GM12878 (cell line): ENCODE data around the gene SPNS1. TPM values are rescaled to one million over a fixed set of nuclear protein-coding genes. Genes with fewer than 3 reads are reported as not detected.

Source experiments
- ATAC-seq: fragments of 200-7000 bp; cut with Tn5 transposase; 3 replicates; pipeline ENCODE4 v1.9.1; 2020; ENCODE audit warnings: mild to moderate bottlenecking, moderate library complexity
- BruUV-seq: library from RNA; stranded (reverse); fragments of 400-500 nt; replicated peaks from 2 replicates; lab custom pipeline; 2021; lab: Mats Ljungman, UMichigan
- CTCF ChIA-PET: fragments of 300-600 bp; sonication (Branson Sonifier 250); formaldehyde crosslinking; extraction: SDS; loops from one replicate; lab custom pipeline; 2021; ENCODE audit warnings: inconsistent platforms; lab: Yijun Ruan, JAX
- POLR2A ChIA-PET: fragments of 350-600 bp; formaldehyde crosslinking; extraction: SDS; loops from one replicate; lab custom pipeline; 2021; ENCODE audit warnings: inconsistent platforms; lab: Charles Lee
- RAD21 ChIA-PET: fragments of 300-600 bp; sonication (Branson Sonifier 250); formaldehyde crosslinking; loops from one replicate; lab custom pipeline; 2023; ENCODE audit warnings: antibody characterized with exemption; ENCODE audit not compliant: unreplicated experiment; lab: Charles Lee
- SMC1A ChIA-PET: fragments of 300-600 bp; sonication (Branson Sonifier 250); formaldehyde crosslinking; loops from one replicate; lab custom pipeline; 2023; ENCODE audit not compliant: unreplicated experiment, uncharacterized antibody; lab: Charles Lee
- DNase-seq: peaks from one replicate; pipeline ENCODE4 v3.0.0-alpha.2; 2011; ENCODE audit warnings: low read depth, low spot score
- FAIRE-seq: peaks from 3 replicates; lab custom pipeline; 2011; peaks lifted over from hg19 to GRCh38; lab: Jason Lieb, UNC
- H2AFZ ChIP-seq: 2 replicates; pipeline ENCODE4 v1.6.0; 2011; ENCODE audit warnings: low read depth, low read length, control low read depth; ENCODE audit not compliant: control insufficient read depth
- H3K27ac ChIP-seq: 2 replicates; pipeline ENCODE4 v1.5.1; 2011; ENCODE audit warnings: control low read depth; ENCODE audit not compliant: control insufficient read depth, insufficient read depth
- H3K27me3 ChIP-seq, 2 experiments: replicated peaks in 1 of 2; 2 replicates each; pipeline versions ENCODE4 v1.6.0 to v1.6.1; 2011; ENCODE audit warnings: low read length in 1 of 2; ENCODE audit not compliant: control insufficient read depth in 2 of 2, insufficient read depth in 2 of 2
- H3K36me3 ChIP-seq, 2 experiments: 2 replicates each; pipeline ENCODE4 v1.5.1; 2011; ENCODE audit warnings: low read length in 1 of 2; ENCODE audit not compliant: control insufficient read depth in 2 of 2, insufficient read depth in 2 of 2
- H3K4me1 ChIP-seq: 2 replicates; pipeline ENCODE4 v1.6.1; 2011; ENCODE audit warnings: mild to moderate bottlenecking, low read length, moderate library complexity, mixed read lengths; ENCODE audit not compliant: control insufficient read depth, insufficient read depth
- H3K4me2 ChIP-seq: 2 replicates; pipeline ENCODE4 v1.6.0; 2011; ENCODE audit warnings: control low read depth; ENCODE audit not compliant: control insufficient read depth, insufficient read depth
- H3K4me3 ChIP-seq: fragments of 200-600 bp; sonication (generic); 2 replicates; pipeline ENCODE4 v1.5.1; 2016
- H3K79me2 ChIP-seq: 2 replicates; pipeline ENCODE4 v1.6.0; 2011; ENCODE audit warnings: low read length; ENCODE audit not compliant: control insufficient read depth, insufficient read depth
- H3K9ac ChIP-seq: 2 replicates; pipeline ENCODE4 v1.8.0; 2011; ENCODE audit warnings: low read length, control low read depth, mixed read lengths; ENCODE audit not compliant: control insufficient read depth, insufficient read depth
- H3K9me3 ChIP-seq: replicated peaks from 3 replicates; pipeline ENCODE4 v1.5.1; 2011; ENCODE audit warnings: mild to moderate bottlenecking, low read length; ENCODE audit not compliant: control insufficient read depth, insufficient read depth
- H4K20me1 ChIP-seq: 2 replicates; pipeline ENCODE4 v1.6.0; 2011; ENCODE audit not compliant: control insufficient read depth, insufficient read depth
- BHLHE40 ChIP-seq, 2 experiments: fragments of 450-650 bp in 1 of 2; IDR thresholded peaks; 2 replicates each; pipeline ENCODE4 v1.6.1; 2011 to 2017; ENCODE audit warnings: low read depth in 2 of 2, borderline replicate concordance in 1 of 2, improper control_type of control experiment in 1 of 2, low read length in 1 of 2, mild to moderate bottlenecking in 1 of 2
- CHD1 ChIP-seq: IDR thresholded peaks from 2 replicates; pipeline ENCODE4 v1.6.1; 2012; ENCODE audit warnings: low read depth, low read length, improper control_type of control experiment
- NRF1 ChIP-seq: conservative IDR thresholded peaks from 2 replicates; pipeline ENCODE4 v1.6.1; 2011; ENCODE audit warnings: mild to moderate bottlenecking, low read depth, low read length, improper control_type of control experiment
- POLR2A ChIP-seq: IDR thresholded peaks from 2 replicates; pipeline ENCODE4 v1.6.1; 2011; ENCODE audit warnings: low read depth, mild to moderate bottlenecking, low read length
- RB1 ChIP-seq: fragments of 450-650 bp; formaldehyde crosslinking; IDR thresholded peaks from 2 replicates; pipeline ENCODE4 v1.6.1; 2017; ENCODE audit warnings: mild to moderate bottlenecking, borderline replicate concordance
- SIX5 ChIP-seq: IDR thresholded peaks from 2 replicates; pipeline ENCODE4 v1.6.1; 2011; ENCODE audit warnings: mild to moderate bottlenecking, low read depth, low read length, moderate library complexity; ENCODE audit not compliant: severe bottlenecking
- SP1 ChIP-seq: IDR thresholded peaks from one replicate; pipeline ENCODE4 v1.6.1; 2011; ENCODE audit warnings: low read depth, low read length
- SPI1 ChIP-seq: IDR thresholded peaks from 2 replicates; pipeline ENCODE4 v1.6.1; 2011; ENCODE audit warnings: low read depth, mild to moderate bottlenecking, low read length, moderate library complexity, borderline replicate concordance; ENCODE audit not compliant: insufficient read depth
- ZBED1 ChIP-seq: IDR thresholded peaks from 2 replicates; pipeline ENCODE4 v1.6.1; 2016; ENCODE audit warnings: borderline replicate concordance
- WGBS: methylation state at CpG from one replicate; pipeline ENCODE4 v1.1.6; 2016; ENCODE audit warnings: low lambda C conversion rate; ENCODE audit not compliant: insufficient replicate concordance, insufficient coverage; ENCODE audit errors: missing lambda C conversion rate; 5-methylcytosine and 5-hydroxymethylcytosine counted together
- in situ Hi-C: fragments of 300-500 bp; cut with MboI; formaldehyde crosslinking; loops from 9 replicates; pipeline ENCODE4 v1.14.3; 2018; ENCODE audit warnings: mixed read lengths
- intact Hi-C: fragments of 100-400 bp; cut with micrococcal nuclease; formaldehyde crosslinking; loops from one replicate; pipeline ENCODE4 v1.14.2; 2022; ENCODE audit not compliant: unreplicated experiment
- polyA plus RNA-seq, 11 experiments: library from polyadenylated mRNA; depleted of rRNA in 4 of 11; unstranded in 6 of 11; stranded (reverse) in 5 of 11; fragments of >200 nt; fragmentation: Nextera tagmentation in 4 of 11; fragmentation: Illumina TruSeq in 1 of 11; extraction: Ambion mirVana in 4 of 11; extraction: Trizol in 1 of 11; gene quantifications; 1 replicate in 1 of 11; 2 replicates in 10 of 11; pipeline versions ENCODE4 v1.2.1 to v1.2.3, GENCODE V29; 2011 to 2016; ENCODE audit warnings: inconsistent platforms in 2 of 11, missing spikeins in 2 of 11, low read depth in 1 of 11
- total RNA-seq, 4 experiments: library from RNA; depleted of rRNA in 3 of 4; stranded (reverse); fragments of >200 nt in 3 of 4; fragmentation: Illumina TruSeq in 1 of 4; extraction: Trizol in 1 of 4; gene quantifications; 2 replicates each; pipeline versions ENCODE4 v1.2.1 to v1.2.3, GENCODE V29; 2013 to 2021

The SPNS1 gene
- total and polyA plus RNA-seq, 10 of the 15 experiments (the other 5 are each of a cell fraction or from before 2014, with no cell fraction given): 0.16 to 37.6 (median 12.0) TPM

- Histone ChIP-seq H4K20me1 (no peaks in the 10 kb centered on the region), H3K9ac (no peak overlapping the region), H3K4me2 (peak overlapping the region; percentile 52; the same call in 1 of the 2 replicates), H3K36me3 (peaks cover 0 to 6% of the 10 kb centered on the region in 2 experiments; a peak in 1 of 4 replicates), H3K27ac (no peak overlapping the region), H2AFZ (peak overlapping the region; percentile 16), H3K4me1 (peaks cover 9% of the 10 kb centered on the region), H3K4me3 (no peak overlapping the region), H3K9me3 (no peaks in the 10 kb centered on the region), H3K79me2 (peaks cover 21% of the 10 kb centered on the region), H3K27me3 (no peaks in the 10 kb centered on the region)
- ATAC-seq (peak; percentile 89), FAIRE-seq (peak; percentile 59), DNase-seq (no peak)
- WGBS: 63% methylated on average over 36 of the region's 36 CpGs
- in situ Hi-C loops: no loop called here
- intact Hi-C loops: no loop called here
- no TSS peak for BruUV-seq
- TF ChIP-seq CHD1 (no peak), BHLHE40 (IDR thresholded peaks at IDR 0.05; ENCODE audit: borderline replicate concordance in 1 of 2, low read depth in 2 of 2, low read length in 1 of 2) (peak in 1 of 2 experiments; percentile 41; a peak in 2 of 4 replicates), SIX5 (no peak), RB1 (no peak), NRF1 (no peak), ZBED1 (no peak), POLR2A (no peak), SPI1 (0 out of 2 replicates have a peak, but pooled peaks have one; percentile 18), SP1 (peak; percentile 42)
- CTCF ChIA-PET: interaction anchor here (0.9 to 7.2 kb wide), 4 partner anchors 8 to 66 kb away, joined by 3 to 136 read pairs (median 4); no protein-coding TSS in a partner anchor
- RAD21 ChIA-PET: interaction anchor here (0.8 to 2.0 kb wide), 7 partner anchors 9 to 114 kb away, joined by 3 to 11 read pairs (median 4); partner anchors contain the start of genes NFATC2IP, RABEP2 and SH2B1
- SMC1A ChIA-PET: interaction anchor here (0.7 to 2.8 kb wide), 4 partner anchors 9 to 65 kb away, joined by 3 to 14 read pairs (median 8); no protein-coding TSS in a partner anchor
- POLR2A ChIA-PET: interaction anchor here (0.6 to 2.1 kb wide), 4 partner anchors 10 to 57 kb away, joined by 3 to 7 read pairs (median 4); partner anchors contain the start of gene RABEP2
Measured at GRCh38 chr16:28935924-28936783, 38.4 kb upstream of the SPNS1 start.
